HG03575 (cell line): ENCODE measurements around the gene ABCA10.
"Not testable (repeated sequence)": the region's sequence is repeated elsewhere in the genome, so short reads cannot be mapped to it uniquely, and the experiment has no call there.

Experiments
- ATAC-seq: cut with Tn5 transposase; IDR thresholded peaks from one replicate; pipeline ENCODE4 v1.9.1; 2021; ENCODE audit not compliant: unreplicated experiment, insufficient number of reproducible peaks, low FRiP score; ENCODE audit errors: extremely low read depth

The ABCA10 gene

GRCh38 chr17:69175262-69175624 is 53.4 kb downstream of the ABCA10 start:
- ATAC-seq = no peak

GRCh38 chr17:69173118-69173517 is 55.5 kb downstream of the ABCA10 start:
- ATAC-seq = no peak

GRCh38 chr17:69170377-69170776 is 58.2 kb downstream of the ABCA10 start:
- no peak for ATAC-seq

- ATAC-seq = not testable (repeated sequence)
Observed at GRCh38 chr17:69168642-69169041, 60.0 kb downstream of the ABCA10 start.

GRCh38 chr17:69166957-69167356 is 61.7 kb downstream of the ABCA10 start:
- ATAC-seq = no peak

DNA sequence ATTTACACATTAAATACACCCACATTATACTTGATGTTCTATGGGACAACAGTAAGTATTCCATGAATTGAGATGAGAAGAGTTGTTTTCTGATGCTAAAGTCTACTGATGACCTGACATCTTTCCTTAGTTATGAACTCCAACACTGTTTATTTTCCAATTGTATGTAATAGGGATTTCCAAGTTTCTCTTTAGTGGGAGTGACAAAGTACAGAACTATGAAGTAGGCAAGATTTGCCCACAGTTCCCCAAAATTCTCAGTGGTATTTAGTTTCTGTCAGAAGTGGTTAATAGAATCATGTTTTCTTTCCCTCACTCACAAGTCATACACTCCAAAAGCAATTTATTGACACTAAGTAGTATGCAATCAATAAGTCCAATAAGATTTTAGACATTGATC is 64.4 kb downstream of the ABCA10 start:
- no peak for ATAC-seq

DNA sequence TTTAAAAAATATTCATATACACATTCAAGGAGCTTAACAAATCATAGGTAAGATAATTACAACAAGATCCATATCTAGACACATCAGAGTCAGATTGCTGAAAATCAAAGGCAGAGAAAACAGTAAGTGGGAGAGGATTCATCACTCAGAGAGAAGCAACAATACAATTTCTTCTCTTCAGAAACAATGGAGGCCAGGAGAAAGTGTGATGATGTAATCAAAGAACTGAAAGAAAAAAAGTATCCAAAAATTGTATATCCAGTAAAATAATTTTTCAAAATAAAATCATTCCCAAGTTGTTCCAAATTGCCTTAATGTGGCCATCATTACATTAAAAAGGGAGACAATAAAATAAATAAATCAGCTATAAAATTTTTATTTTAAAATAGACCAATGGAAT is 69.2 kb downstream of the ABCA10 start:
- no peak for ATAC-seq

- no peak for ATAC-seq
Observed at GRCh38 chr17:69154267-69154666, 74.4 kb downstream of the ABCA10 start.

DNA sequence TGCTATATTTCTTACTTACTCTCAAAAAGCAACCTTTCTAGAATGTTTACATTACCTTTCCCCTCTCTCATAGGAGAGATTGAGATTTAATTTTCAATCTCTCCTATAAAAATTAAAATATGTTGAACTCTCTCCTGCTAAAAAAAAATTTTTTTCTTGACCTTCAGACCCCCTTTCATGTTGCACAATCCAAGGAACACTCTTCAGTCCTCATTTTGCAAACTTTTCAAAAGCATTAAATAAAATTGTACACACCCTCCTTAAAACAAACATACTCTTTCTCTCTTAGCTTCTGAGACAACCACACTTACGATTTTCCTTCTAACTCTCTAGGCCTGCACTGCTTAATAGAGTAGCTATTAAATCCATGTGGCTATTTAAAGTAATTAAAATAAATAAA is 78.3 kb downstream of the ABCA10 start:
- ATAC-seq = no peak

GRCh38 chr17:69147460-69147859 is 81.2 kb downstream of the ABCA10 start:
- ATAC-seq = no peak

DNA sequence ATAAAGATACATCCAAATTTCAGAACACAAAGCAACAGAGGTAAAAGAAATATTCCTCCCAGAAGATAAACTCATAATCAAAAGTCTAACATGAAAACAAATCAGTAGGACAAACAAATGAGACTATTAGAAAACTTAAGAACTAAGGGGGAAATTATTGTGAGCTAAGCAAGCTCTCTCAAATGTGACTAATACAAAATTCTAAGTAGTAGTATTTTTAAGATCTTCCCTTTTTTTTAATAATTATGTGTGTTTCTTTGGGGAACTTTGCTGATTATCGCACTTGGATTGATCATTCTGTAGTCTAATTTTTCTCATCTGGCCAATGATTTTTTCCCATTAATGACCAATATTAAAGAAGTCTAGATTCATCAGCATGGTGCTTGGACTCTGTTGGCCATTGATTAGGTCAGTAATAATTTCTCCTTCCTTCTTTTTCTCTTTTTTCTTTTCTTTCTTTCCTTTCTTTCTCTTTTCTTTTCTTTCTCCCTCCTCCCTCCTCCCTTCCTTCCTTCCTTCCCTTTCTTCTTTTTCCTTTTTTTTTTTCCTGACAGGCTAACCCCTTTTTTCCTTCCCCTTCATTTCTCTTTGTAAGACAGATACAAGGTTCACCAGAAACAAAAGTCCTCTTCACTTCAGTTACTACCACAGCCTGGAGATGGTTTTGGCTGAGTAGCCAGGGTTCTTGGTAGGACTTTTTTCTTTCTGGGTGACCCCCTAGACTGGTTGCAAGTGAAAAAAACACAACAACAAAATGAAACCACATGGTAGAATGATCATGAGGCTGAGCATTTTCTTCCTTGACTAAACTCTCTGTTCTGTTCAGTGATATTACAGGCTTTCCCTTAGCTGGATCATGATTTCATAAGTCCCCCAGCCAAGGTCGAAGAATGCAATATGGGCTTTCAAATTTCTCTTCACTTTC is 84.0 kb downstream of the ABCA10 start:
- ATAC-seq = no peak

DNA sequence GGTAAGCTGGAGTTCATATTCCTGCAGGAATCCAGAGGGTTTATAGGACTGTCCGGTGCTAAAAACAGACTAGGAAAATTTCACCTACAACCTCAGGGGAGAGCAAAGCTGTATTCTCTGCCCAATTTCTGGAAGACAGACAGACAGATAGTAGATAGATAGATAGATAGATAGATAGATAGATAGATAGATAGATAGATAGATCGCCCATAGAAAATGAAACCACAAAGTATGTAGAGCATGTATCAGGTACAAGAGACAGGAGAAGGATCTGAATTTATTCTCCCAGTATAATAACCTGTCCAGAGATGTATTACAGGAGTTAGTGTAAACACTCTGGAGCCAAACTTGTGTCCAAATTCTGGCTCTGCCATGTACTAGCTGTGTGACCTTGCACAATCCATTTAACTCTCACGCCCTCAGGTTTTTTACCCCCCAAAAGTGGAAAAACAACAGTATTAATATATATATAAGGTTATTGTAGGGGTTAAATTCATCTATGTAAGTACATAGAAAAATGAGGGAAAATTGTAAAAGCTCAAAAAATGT is 84.9 kb downstream of the ABCA10 start:
- ATAC-seq = no peak

DNA sequence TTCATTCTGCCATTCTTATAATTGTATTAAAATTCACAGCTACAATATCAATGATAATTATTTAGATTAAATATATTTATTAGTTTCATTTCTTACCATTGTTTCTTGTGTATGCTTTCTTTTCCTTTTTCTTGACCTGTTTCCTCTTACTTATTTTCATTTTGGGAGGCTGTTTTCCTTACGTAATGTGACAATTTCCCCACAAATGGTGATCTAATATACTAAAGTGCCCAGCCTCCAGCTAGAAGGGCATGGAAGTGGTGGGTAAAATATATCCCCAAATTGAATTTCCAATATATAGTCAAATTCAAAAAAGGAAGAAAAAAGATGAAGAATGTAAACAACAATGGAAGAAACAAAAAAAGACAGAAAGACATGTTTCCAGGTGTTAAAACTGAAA is 85.5 kb downstream of the ABCA10 start:
- ATAC-seq = no peak

- no peak for ATAC-seq
Observed at GRCh38 chr17:69142175-69142802, 86.3 kb downstream of the ABCA10 start.

DNA sequence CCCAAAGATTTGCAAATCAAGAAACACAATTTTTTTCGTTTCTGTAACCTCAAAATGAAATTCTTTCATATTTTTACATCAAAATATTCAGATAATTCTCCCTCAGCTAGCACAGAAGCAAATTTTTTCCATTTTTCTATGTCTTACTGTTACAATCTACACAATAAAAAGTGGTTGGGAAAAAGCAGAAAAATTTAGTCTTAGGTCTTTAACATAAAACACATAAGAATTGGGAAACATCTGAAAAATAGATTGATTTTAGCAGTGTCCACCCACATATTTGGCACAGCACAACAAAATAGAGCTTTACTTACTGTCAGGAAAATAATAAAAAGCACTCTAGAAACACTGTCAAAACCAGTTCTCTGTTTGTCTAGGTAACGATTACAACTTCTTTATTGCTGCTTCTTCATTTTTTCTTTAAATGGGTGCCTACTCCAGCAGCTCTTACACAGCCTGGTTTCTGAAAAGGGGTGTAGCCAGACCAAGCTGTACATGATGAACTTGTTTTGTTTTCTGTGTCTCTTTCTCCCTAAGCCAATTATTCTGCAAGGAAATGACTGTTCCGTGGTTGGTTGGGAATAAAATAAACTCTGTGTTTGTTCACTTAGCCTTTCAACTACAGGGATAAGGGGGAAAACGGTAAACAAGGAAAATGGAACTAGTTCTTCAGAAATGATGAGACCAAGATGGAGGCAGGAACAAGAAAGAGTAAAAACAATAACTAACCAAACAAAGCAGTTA is 87.0 kb downstream of the ABCA10 start, which contains the start of gene ABCA6:
Gene ABCA6, minus strand, starts transcription at position 465 of the 744 bp plus-strand sequence. CDS start 1,192 bp downstream, outside the sequence.
- no peak for ATAC-seq

GRCh38 chr17:69134112-69134511 is 94.5 kb downstream of the ABCA10 start:
- no peak for ATAC-seq

GRCh38 chr17:69130627-69131296 is 97.9 kb downstream of the ABCA10 start:
- ATAC-seq = no peak

DNA sequence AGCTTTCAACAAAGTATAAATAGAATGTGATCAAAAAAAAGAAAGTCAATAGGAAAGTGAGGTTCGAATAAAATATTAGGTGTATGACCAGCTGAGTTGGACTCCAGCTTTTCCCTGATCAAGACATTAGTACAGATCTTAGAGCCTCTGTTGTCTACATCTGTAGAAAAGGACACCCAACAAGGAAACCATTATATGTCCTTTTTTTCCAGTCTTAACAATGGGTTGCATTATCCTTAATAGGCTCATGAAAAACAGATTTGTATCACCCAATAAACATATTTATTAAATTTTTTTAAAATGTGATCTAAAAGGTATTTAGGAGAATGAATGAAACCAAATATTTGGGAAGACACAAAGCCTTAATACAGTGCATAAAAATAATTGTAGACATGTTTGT is 105.0 kb downstream of the ABCA10 start:
- no peak for ATAC-seq

DNA sequence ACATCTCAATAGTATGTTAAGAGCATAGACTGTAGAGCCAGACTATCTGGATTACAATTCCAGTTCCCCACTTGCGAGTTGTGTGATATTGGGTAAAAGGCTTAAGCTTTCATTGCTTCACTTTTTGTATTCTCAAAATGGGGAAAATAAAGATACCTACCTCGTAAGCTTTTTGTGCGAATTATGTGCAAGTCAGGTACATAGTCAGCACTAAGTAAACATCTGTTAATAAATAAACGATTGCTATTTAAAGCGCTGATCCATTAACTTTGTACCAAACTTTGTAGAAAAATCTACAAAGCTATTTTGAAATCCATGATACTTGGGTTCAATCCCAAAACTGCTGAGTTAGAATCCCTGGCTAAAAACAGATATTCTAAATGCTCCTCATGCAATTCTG is 106.6 kb downstream of the ABCA10 start:
- ATAC-seq = no peak
